Stimulated activated naive B cell treated with anti-CD40 and anti-IgM and Interleukin-4, amounts not matched to agents 10 μg/mL and 1 μg/mL and 100 μg/mL, for 72 hours (primary cell): Measurements from ENCODE around the gene JADE2.
A peak's percentile ranks its signal among the peaks of the same experiment; 100 is the strongest.
"Not testable (repeated sequence)": the region's sequence is repeated elsewhere in the genome, so short reads cannot be mapped to it uniquely, and the experiment has no call there.

Source experiments
- ATAC-seq, 2 donors: fragments of 150-1000 bp; cut with Tn5 transposase; replicated peaks; 2 replicates each; pipeline ENCODE4 v1.10.0; 2021; ENCODE audit warnings: moderate library complexity in 1 of 2
- DNase-seq: peaks from one replicate; pipeline ENCODE4 v3.0.0; 2021
- H3K27ac Mint-ChIP-seq: one replicate; pipeline ENCODE4 v1.8.0; 2022; ENCODE audit warnings: mild to moderate bottlenecking, mixed read lengths
- H3K27me3 Mint-ChIP-seq, 2 donors: one replicate each; pipeline ENCODE4 v1.8.0; 2022; ENCODE audit warnings: mixed read lengths in 2 of 2
- H3K36me3 Mint-ChIP-seq, 2 donors: one replicate each; pipeline ENCODE4 v1.8.0; 2022; ENCODE audit warnings: mixed read lengths in 2 of 2, mild to moderate bottlenecking in 1 of 2
- H3K4me1 Mint-ChIP-seq, 2 donors: one replicate each; pipeline ENCODE4 v1.8.0; 2022; ENCODE audit warnings: mixed read lengths in 2 of 2, mild to moderate bottlenecking in 1 of 2
- H3K4me3 Mint-ChIP-seq, 2 donors: one replicate each; pipeline ENCODE4 v1.8.0; 2022; ENCODE audit warnings: mild to moderate bottlenecking in 2 of 2, mixed read lengths in 2 of 2, moderate library complexity in 1 of 2
- H3K9me3 Mint-ChIP-seq, 2 donors: one replicate each; pipeline ENCODE4 v1.8.0; 2022; ENCODE audit warnings: mixed read lengths in 2 of 2, mild to moderate bottlenecking in 1 of 2

JADE2 gene

DNA sequence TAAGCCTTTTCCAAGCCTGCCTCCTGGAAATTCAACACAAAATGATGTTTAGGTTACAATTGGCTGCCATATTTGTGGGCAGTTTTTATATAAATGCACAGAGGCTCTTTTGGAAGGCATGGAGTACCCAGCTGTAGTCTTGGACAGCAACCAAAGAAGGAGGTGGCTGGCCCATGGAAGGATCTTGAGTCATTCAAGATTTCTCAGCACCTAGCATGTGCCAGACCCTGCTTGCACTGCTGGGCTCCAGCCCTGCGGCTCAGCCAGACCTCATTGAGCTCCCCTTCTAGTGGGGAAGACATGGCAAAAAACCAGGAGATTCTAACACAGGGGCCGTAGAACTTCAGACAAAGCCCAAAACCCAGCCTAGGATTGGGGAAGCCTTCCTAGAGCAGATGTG lies 22.1 kb downstream of the JADE2 start:
- ATAC-seq (no peak), DNase-seq (no peak)
- Mint-ChIP-seq H3K4me1 (peaks cover 61 to 90% of the 10 kb centered on the region in 2 donors), H3K27ac (peak overlapping the region; percentile 97), H3K4me3 (peak overlapping the region; percentile 25 to 59), H3K9me3 (no peaks in the 10 kb centered on the region), H3K36me3 (peaks cover 62 to 65% of the 10 kb centered on the region in 2 donors), H3K27me3 (no peaks in the 10 kb centered on the region)

DNA sequence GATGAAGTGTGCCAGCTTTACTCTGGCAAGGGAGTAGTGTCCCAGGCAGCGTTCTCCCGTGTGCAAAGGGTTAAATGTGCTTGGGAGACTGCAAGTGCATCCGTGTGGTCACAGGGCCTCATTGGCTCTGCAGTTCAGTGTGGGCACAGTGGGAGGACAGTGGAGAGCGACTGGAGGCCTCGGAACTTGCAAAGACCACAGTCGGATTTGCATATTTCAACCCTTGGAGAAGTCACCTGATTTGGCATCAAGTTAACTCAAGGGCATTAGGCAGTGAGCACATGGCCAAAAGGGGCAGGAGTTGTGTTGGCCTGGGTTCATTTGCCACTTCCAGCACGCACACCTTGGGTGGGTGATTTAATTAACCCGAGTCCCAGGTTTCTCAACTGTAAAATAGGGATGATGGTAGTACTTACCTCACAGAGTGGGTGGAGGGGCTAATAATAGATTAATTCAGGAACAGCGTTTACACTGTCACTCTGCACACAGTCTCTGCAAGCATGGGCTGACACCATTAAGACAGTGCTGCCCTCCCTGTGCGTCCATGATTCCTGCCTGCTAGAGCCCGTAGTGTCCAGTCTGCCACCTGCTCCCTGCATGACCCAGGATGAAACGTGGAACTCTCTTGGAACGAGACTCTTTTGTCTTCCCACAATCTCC lies 22.7 kb downstream of the JADE2 start:
- peak overlapping the region; percentile 97 for H3K27ac Mint-ChIP-seq
- peak overlapping the region; percentile 41 to 65 for H3K4me3 Mint-ChIP-seq
- H3K9me3 Mint-ChIP-seq, result no peaks in the 10 kb centered on the region
- no peak for DNase-seq
- no peak for ATAC-seq
- H3K4me1 Mint-ChIP-seq, result peaks cover 65 to 95% of the 10 kb centered on the region in 2 donors
- peaks cover 67 to 70% of the 10 kb centered on the region in 2 donors for H3K36me3 Mint-ChIP-seq
- H3K27me3 Mint-ChIP-seq, result no peaks in the 10 kb centered on the region

DNA sequence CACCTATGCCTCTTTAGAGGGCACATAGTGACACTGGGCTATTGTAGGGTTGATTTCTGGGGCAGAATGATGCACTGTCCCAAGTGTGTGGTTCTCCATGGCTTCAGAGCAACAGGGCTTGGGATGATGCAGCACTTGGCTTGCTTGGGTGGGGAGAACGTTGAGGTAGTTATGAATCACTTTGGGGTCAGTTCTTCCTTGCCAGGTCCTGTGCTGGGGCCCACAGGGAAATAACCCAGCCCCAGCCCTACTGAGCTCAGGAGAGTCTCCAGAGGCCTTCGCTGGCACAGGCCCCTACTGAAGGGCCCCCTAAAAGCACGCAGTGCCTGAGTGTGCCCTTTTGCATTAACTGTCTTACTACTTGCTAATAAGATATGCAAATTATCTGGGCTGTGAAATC lies 24.2 kb downstream of the JADE2 start:
- DNase-seq (peak; percentile 48), ATAC-seq (peak; percentile 68 to 70)
- peaks cover 72 to 73% of the 10 kb centered on the region in 2 donors for H3K36me3 Mint-ChIP-seq
- no peaks in the 10 kb centered on the region for H3K9me3 Mint-ChIP-seq
- peak overlapping the region; percentile 20 to 50 for H3K4me3 Mint-ChIP-seq
- H3K27me3 Mint-ChIP-seq, result no peaks in the 10 kb centered on the region
- peaks cover 65 to 95% of the 10 kb centered on the region in 2 donors for H3K4me1 Mint-ChIP-seq
- peak overlapping the region; percentile 97 for H3K27ac Mint-ChIP-seq

DNA sequence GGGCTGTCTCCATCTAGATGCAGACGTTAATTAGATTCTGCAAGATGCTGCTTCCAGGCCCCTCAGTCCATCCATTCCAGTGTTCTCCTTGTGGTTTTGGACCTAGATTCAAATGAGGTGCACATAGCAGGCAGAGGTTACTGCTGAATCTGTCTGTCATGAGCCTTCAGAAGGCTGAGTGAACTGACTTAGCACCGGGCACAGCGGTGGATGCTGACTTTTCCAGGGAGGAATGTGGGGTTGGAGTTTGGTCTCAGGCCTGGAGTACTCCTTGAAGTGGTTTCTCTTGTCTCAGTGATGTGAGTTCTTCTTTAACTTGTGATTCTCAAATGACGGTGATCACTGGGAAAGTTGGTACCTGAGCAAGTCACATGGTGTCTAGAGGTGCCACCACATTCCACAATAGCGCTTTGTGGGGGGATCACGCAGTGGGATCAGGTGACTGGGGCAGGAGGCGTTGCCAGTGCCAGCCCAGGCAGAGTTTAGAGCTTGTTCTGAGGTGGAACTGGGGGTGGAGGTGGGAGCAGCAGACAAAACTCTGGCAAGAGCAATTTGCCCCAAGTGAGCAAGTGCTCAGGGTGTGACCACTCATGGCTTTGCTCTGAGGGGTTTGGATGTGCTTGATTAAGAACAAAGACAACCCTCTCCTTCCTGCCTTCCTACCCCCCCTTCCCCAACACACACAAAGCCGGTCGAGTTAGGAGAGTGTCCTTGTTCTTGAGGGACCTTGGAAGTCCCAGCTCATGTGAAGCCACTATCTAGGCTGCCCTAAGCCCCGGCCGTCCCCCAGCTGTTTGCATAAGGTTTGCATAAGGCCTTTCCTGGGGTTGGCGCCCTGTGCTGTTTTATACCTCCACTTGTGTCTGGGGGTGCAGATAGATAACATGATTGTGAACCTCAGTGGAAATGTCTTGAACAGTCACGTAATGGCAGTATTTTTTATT lies 25.1 kb downstream of the JADE2 start:
- no peaks in the 10 kb centered on the region for H3K27me3 Mint-ChIP-seq
- DNase-seq (no peak), ATAC-seq (no peak)
- H3K9me3 Mint-ChIP-seq, result no peaks in the 10 kb centered on the region
- H3K36me3 Mint-ChIP-seq, result peaks cover 70 to 73% of the 10 kb centered on the region in 2 donors
- peak overlapping the region; percentile 44 to 60 for H3K4me3 Mint-ChIP-seq
- peak overlapping the region; percentile 97 for H3K27ac Mint-ChIP-seq
- peaks cover 68 to 95% of the 10 kb centered on the region in 2 donors for H3K4me1 Mint-ChIP-seq

DNA sequence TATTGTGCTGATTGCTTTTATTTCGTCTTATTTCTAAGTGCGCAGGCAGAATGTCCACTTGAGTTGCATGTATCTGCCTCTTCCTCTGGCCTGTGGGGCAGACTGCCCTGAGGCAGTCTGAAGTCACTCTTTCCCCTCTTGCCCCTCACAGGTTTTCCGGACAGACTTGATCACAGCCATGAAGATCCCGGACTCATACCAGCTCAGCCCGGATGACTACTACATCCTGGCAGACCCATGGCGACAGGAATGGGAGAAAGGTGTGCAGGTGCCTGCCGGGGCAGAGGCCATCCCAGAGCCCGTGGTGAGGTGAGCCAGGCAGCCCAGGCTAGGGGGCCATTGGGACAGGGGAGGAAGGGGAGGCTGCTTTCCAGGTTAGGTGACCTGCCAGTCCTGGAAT lies 26.4 kb downstream of the JADE2 start:
- Mint-ChIP-seq H3K4me1 (peaks cover 76 to 99% of the 10 kb centered on the region in 2 donors), H3K4me3 (peak overlapping the region in 1 of 2 donors; percentile 13), H3K36me3 (peaks cover 74 to 80% of the 10 kb centered on the region in 2 donors), H3K9me3 (peaks cover 0 to 3% of the 10 kb centered on the region in 2 donors), H3K27ac (peak overlapping the region; percentile 2), H3K27me3 (no peaks in the 10 kb centered on the region)
- ATAC-seq (no peak), DNase-seq (no peak)

DNA sequence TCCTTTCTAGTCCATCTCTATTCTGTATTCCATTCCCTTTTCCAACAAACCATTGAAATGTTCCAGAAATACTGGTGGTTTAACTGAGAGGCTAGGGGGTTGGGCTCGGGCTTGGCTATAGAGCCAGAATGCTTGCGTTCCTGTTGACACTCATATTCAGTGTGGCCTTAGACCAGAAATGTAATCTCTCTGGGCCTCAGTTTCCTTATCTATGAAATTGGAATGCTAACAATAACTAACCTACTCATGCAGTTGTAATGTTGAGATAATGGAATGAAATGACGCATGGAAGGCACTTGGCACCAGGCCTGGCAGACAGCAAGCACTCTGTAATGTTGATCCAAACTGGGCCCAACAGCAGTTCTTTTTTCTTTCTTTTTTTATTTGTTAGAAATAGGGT lies 26.8 kb downstream of the JADE2 start:
- Mint-ChIP-seq H3K4me3 (no peak overlapping the region), H3K27me3 (no peaks in the 10 kb centered on the region), H3K36me3 (peaks cover 74 to 82% of the 10 kb centered on the region in 2 donors), H3K9me3 (peaks cover 0 to 4% of the 10 kb centered on the region in 2 donors), H3K27ac (no peak overlapping the region), H3K4me1 (peaks cover 75 to 97% of the 10 kb centered on the region in 2 donors)
- ATAC-seq (no peak), DNase-seq (no peak)

DNA sequence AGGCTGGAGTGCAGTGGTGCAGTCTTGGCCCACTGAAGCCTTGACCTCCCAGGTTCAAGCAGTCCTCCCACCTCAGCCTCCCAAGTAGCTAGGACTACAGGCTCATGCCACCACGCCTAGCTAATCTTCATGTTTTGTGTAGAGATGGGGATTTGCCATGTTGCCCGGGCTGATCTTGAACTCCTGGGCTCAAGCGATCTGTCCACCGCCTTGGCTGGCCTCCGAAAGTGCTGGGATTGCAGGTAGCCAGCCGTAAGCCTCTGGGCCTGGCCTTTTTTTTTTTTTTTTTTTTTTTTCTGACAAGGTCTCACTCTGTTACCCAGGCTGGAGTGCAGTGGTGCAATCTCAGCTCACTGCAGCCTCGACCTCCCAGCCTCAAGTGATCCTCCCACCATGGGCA lies 27.2 kb downstream of the JADE2 start:
- Mint-ChIP-seq H3K4me1 (peaks cover 73 to 93% of the 10 kb centered on the region in 2 donors), H3K27ac (peak overlapping the region; percentile 97), H3K4me3 (peak overlapping the region in 1 of 2 donors; percentile 32), H3K36me3 (peaks cover 72 to 79% of the 10 kb centered on the region in 2 donors)
- H3K9me3 Mint-ChIP-seq, H3K27me3 Mint-ChIP-seq, DNase-seq, ATAC-seq: not testable (repeated sequence)

DNA sequence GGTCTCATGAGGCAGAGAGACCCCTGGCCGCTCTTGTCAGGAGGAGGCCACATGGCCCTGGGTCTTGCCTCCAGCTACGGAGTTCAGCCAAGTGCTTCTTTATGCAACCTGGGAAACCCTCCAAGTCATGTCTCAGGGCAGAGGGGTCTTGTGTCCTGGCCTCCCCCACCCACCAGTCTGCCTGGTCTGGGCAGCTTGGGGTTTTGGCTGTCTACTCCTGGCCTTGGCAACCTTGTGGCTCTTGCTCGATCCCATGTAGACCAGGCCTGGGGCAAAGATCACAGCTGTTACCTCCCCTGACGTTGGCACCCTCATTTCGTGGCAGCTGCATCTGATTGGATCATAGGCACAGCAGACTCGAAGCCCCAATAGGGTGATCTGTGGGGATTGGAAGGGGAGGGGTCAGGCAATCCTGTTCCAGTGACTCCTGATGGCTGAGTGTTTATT lies 28.4 kb downstream of the JADE2 start:
- peak overlapping the region; percentile 97 for H3K27ac Mint-ChIP-seq
- H3K4me3 Mint-ChIP-seq, result peak overlapping the region; percentile 61 to 69
- peaks cover 0 to 4% of the 10 kb centered on the region in 2 donors for H3K9me3 Mint-ChIP-seq
- ATAC-seq (no peak), DNase-seq (no peak)
- peaks cover 62 to 68% of the 10 kb centered on the region in 2 donors for H3K36me3 Mint-ChIP-seq
- no peaks in the 10 kb centered on the region for H3K27me3 Mint-ChIP-seq
- peaks cover 62 to 81% of the 10 kb centered on the region in 2 donors for H3K4me1 Mint-ChIP-seq

DNA sequence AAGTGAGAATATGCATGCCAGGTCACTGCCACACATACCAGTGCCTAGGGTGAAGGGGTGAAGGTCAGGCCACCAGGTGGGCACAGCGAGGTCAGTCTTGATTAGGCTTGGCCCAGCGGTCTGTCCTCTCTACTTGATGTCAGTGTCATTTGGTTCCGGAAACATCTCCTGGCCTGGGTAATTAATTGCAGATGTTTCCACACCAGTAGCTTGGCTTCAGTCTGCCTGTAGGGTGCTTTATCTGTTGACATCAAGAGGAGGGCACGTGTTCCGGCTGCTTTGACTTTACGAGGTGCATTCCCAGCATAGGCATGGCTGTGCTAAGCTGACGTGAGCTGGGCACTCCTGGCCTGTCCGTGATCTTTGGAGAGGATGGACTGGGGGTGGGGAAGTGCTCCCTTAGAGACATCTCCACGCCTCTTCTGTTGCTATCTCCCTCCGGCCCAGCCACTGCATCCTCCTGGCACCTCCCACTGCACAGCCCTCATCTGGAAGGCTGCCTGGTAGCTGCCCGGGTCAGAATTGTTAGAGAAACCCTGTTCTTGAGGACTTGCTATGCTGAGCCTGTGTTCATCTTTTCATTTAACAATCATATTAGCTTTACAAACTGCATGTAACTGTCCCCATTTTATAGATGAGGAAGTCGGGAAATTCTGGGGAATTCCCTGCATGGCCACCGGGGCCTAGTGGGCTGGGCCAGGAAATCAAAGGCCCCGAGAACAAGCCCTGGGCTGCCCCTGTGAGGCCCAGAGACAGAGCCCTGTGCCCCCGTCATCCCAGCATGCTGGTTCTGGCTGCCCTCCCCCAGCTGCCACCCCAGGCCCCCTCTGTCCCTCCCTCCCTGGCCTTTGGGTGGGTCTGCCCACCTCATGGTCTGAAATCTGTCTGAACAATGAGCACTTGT lies 29.1 kb downstream of the JADE2 start:
- H3K4me1 Mint-ChIP-seq, result peaks cover 57 to 74% of the 10 kb centered on the region in 2 donors
- H3K4me3 Mint-ChIP-seq, result peak overlapping the region; percentile 61 to 71
- H3K36me3 Mint-ChIP-seq, result peaks cover 56 to 64% of the 10 kb centered on the region in 2 donors
- peak; percentile 75 for DNase-seq
- H3K27me3 Mint-ChIP-seq, result no peaks in the 10 kb centered on the region
- H3K9me3 Mint-ChIP-seq, result peaks cover 0 to 4% of the 10 kb centered on the region in 2 donors
- peak; percentile 66 to 67 for ATAC-seq
- H3K27ac Mint-ChIP-seq, result peak overlapping the region; percentile 97

DNA sequence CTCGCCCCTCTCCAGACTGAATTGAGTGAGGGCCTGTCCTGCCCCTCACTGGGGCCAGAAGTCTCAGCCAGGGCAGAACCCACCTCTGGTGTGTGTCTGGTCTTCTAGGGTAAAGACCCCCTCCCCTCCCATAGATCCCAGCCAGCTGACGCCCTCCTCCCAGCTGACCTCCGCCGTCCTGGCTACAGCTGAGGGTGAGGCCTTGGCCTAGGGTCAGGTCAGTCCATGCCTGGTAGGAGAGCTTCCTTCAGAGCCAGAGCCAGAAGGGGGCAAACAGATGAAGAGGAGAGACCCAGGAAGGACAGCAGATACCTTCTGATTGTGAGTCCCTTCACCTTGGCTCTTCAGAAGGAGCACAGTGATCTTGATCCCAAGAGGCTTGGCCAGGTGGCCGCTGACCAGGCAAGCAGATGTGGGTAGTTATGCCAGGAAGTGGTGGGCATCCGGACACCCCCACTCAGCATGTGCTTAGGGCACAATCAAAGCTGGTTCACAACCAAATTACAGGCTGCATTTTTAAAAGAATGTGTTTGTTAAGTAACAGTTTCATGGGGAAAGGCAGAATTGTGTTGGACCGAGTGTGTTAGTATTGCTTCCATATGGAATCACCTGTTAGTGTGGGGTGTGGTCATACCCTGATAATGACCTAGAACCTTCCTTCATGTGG lies 29.9 kb downstream of the JADE2 start:
- no peaks in the 10 kb centered on the region for H3K27me3 Mint-ChIP-seq
- peaks cover 0 to 4% of the 10 kb centered on the region in 2 donors for H3K9me3 Mint-ChIP-seq
- peaks cover 57 to 74% of the 10 kb centered on the region in 2 donors for H3K4me1 Mint-ChIP-seq
- peak overlapping the region; percentile 61 to 71 for H3K4me3 Mint-ChIP-seq
- no peak for DNase-seq
- H3K36me3 Mint-ChIP-seq, result peaks cover 58 to 67% of the 10 kb centered on the region in 2 donors
- peak overlapping the region; percentile 97 for H3K27ac Mint-ChIP-seq
- peak; percentile 2 to 8 for ATAC-seq

DNA sequence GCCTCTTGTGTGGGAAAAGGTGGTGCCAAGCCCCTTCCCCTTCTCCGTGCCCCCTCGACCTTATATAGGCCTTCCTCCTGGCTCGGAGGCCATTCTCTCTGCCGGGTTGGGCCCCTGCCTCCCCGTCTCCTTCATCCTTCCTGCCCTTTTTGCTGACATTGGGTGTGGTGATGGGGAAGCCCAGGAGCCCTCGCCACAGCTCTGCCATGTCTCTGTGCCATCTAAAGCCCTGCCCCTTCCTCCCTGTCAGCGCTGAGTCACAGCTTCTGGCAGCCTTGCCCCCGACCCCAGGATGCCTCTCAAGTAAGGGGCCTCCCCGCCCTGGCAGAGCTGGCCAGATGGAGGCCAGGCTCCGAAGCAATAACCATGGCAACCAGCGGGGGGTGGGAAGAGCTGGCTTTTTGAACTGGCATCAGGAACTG lies 30.4 kb downstream of the JADE2 start:
- peak; percentile 87 for DNase-seq
- Mint-ChIP-seq H3K36me3 (peaks cover 58 to 67% of the 10 kb centered on the region in 2 donors), H3K4me1 (peaks cover 54 to 69% of the 10 kb centered on the region in 2 donors), H3K4me3 (peak overlapping the region; percentile 61 to 71), H3K9me3 (peaks cover 0 to 4% of the 10 kb centered on the region in 2 donors), H3K27me3 (no peaks in the 10 kb centered on the region), H3K27ac (peak overlapping the region; percentile 97)
- ATAC-seq, result peak; percentile 79 to 80

DNA sequence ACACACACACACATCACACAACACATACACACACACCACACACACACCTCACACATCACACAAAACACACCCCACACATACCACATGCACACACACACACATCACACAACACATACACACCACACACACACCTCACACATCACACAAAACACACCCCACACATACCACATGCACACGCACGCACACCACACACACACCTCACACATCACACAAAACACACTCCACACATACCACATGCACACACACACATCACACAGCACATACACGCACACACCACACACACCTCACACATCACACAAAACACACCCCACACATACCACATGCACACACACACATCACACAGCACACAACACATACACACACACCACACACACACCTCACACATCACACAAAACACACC lies 31.1 kb downstream of the JADE2 start:
- not testable (repeated sequence) for H3K9me3 Mint-ChIP-seq, DNase-seq, ATAC-seq, H3K27me3 Mint-ChIP-seq
- peak overlapping the region; percentile 57 to 59 for H3K4me3 Mint-ChIP-seq
- peaks cover 54 to 64% of the 10 kb centered on the region in 2 donors for H3K4me1 Mint-ChIP-seq
- H3K36me3 Mint-ChIP-seq, result peaks cover 62 to 70% of the 10 kb centered on the region in 2 donors
- H3K27ac Mint-ChIP-seq, result peak overlapping the region; percentile 89

DNA sequence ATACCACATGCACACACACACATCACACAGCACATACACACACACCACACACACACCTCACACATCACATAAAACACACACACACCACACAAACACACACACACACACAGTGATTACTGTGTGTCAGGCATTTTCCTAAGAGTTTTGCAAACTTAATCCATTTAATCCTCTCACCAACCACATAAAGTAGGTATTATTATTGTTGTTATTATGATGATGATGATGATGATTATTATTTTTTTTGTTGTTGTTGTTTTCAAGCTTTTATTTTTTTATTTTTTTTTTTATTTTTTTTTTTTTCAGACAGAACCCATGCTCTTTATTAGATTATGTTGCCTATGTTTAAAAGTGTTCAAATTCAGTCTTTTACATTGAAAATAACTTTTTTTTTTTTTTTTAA lies 31.5 kb downstream of the JADE2 start:
- Mint-ChIP-seq H3K4me1 (peaks cover 50 to 60% of the 10 kb centered on the region in 2 donors), H3K27ac (peak overlapping the region; percentile 89), H3K9me3 (peaks cover 0 to 4% of the 10 kb centered on the region in 2 donors), H3K4me3 (peak overlapping the region; percentile 57 to 59), H3K36me3 (peaks cover 62 to 70% of the 10 kb centered on the region in 2 donors), H3K27me3 (no peaks in the 10 kb centered on the region)
- DNase-seq (no peak), ATAC-seq (no peak)
